NCI-H524 treated with DMSO at 0.1 percent for 48 hours (cell line): ENCODE results near the gene FBXO46.

Experiments
- DNase-seq: peaks from one replicate; lab custom pipeline; 2025; lab: John Stamatoyannopoulos, UW

FBXO46 gene

GRCh38 chr19:45681391-45682015 is 49.2 kb downstream of the FBXO46 start:
- peak; percentile 3 for DNase-seq

DNA sequence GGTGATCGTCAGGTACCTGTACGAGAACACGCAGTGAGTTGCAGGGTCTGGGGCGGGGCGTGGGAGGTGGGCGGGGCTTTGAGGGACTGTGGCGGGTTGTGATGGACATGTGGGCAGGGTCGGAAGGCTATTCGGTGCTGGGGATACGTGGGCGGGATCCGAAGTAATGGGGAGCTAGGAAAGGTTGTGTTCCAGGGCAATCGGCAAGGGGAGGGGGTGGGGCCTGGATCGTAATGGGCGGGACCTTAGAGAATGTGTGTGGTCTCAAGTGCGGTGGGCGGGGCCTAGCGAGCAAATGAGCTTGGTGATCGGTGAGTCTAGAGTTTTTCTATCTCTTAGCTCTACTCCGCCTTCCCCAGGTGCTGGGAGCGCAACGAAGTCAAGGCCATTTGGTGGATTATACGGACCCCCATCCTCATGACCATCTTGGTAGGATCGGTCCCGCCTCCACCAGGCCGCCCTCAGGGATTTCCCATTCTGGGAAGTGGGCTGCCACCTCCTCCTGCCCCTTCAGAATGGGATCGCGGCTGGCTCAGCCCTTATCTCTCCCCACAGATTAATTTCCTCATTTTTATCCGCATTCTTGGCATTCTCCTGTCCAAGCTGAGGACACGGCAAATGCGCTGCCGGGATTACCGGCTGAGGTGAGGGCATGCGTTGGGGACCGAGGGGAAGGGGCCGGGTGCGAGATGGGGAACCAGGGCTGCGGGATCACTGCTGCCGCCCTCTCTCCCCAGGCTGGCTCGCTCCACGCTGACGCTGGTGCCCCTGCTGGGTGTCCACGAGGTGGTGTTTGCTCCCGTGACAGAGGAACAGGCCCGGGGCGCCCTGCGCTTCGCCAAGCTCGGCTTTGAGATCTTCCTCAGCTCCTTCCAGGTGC is 53.1 kb downstream of the FBXO46 start:
- no peak for DNase-seq

- DNase-seq, result no peak
These were observed 53.8 kb downstream of the FBXO46 start for GRCh38 chr19:45676851-45677263.

DNA sequence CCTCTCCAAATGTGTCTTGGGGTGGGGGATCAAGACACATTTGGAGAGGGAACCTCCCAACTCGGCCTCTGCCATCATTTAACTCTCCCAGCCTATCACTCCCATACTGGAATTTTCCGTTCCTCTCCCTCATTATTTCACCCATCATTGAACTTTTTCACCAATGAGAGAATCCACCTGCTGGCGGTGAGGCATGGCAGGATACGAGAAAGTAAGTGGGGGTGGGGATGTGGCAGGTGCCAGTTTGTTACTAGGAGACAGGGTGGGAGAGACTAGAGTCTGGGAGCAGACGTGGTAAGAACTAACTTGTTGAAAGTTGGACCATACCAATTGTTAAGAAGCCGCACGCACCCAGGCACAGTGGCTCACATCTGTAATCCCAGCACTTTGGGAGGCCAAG is 55.8 kb downstream of the FBXO46 start:
- no peak for DNase-seq

- no peak for DNase-seq
These were observed 59.8 kb downstream of the FBXO46 start for GRCh38 chr19:45670670-45671453.

DNA sequence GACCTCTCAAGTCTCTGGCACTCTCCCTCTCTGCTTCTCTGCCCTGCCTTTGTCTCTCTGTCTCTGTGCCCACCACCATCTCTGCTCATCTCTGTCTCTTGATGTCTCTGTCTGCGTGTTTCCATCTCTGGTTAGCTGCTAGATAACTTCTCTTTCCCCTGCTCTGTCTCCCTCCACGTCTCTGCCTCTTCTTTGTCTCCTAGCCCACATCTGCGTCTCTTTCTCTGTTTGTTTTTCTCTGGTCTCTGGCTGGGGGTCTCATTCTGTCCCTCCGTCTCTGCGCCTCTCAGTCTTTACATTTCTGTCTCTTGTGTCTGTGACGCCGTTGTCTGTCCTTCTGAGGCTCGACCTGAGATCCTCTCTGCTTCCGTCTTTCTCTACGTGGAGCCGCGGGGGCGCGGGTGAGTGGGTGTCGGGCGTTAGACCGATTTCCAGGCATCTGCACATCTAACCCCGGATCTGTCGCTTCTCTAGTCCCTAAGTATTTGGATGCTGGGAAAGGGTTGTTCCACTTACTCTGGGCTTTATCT is 62.3 kb downstream of the FBXO46 start:
- DNase-seq, result no peak

GRCh38 chr19:45667620-45668341 is 62.9 kb downstream of the FBXO46 start, which contains the start of gene GIPR:
Gene GIPR (plus strand): TSS chr19:45668221. CDS start chr19:45669521, 1,300 bp downstream.
- no peak for DNase-seq

- no peak for DNase-seq
These were observed 66.1 kb downstream of the FBXO46 start for GRCh38 chr19:45664575-45664974.

DNA sequence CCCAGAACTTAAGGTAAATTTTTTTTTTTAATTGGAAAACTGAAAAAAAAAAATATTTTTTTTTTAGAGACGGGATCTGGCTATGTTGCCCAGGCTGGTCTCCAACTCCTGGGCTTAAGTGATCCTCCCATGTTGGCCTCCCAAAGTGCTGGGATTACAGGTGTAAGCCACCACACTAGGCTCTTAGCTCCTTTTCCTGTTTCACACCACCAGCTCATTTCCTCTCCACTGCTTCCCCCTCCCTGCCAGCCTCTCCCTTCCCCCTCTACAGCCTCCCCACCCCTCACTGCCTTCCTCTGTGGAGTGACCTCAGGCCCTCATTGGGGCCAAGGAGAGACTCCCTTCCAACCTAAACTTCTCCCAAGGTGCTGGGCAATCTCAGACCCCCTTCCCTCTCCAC is 66.9 kb downstream of the FBXO46 start:
- DNase-seq, result no peak

GRCh38 chr19:45660636-45661035 is 70.1 kb downstream of the FBXO46 start:
- DNase-seq, result no peak
